KMS-11 (cell line): Measurements from ENCODE around the gene CAMK2N2.

ENCODE experiments used
- H2AFZ ChIP-seq: fragments of 200-600 bp; sonication (generic); 2 replicates; pipeline ENCODE4 v1.6.1; 2016; ENCODE audit warnings: antibody characterized with exemption, mixed run types, low read depth
- H3K27ac ChIP-seq: fragments of 200-600 bp; sonication (generic); 2 replicates; pipeline ENCODE4 v1.6.1; 2016; ENCODE audit warnings: mild to moderate bottlenecking, mixed run types
- H3K27me3 ChIP-seq: fragments of 200-600 bp; sonication (generic); 2 replicates; pipeline ENCODE4 v1.6.1; 2017; ENCODE audit warnings: mild to moderate bottlenecking, low read depth, mixed run types, moderate library complexity; ENCODE audit not compliant: insufficient read depth
- H3K36me3 ChIP-seq: fragments of 200-600 bp; sonication (generic); 2 replicates; pipeline ENCODE4 v1.6.1; 2017; ENCODE audit warnings: mild to moderate bottlenecking, mixed run types; ENCODE audit not compliant: insufficient read depth
- H3K4me1 ChIP-seq: fragments of 200-600 bp; sonication (generic); 2 replicates; pipeline ENCODE4 v1.6.1; 2016; ENCODE audit warnings: mild to moderate bottlenecking, low read depth, mixed run types; ENCODE audit not compliant: poor library complexity, severe bottlenecking
- H3K4me2 ChIP-seq: fragments of 200-600 bp; sonication (generic); 2 replicates; pipeline ENCODE4 v1.7.0; 2016; ENCODE audit warnings: mild to moderate bottlenecking, mixed run types
- H3K4me3 ChIP-seq: fragments of 200-600 bp; sonication (generic); IDR thresholded peaks from 2 replicates; pipeline ENCODE4 v1.6.1; 2017; ENCODE audit warnings: low read depth, low read length, mixed read lengths; ENCODE audit not compliant: insufficient read depth
- H3K79me2 ChIP-seq: fragments of 200-600 bp; sonication (generic); 2 replicates; pipeline ENCODE4 v1.6.1; 2016; ENCODE audit warnings: low read depth, mixed run types; ENCODE audit not compliant: insufficient read depth
- H3K9ac ChIP-seq: fragments of 200-600 bp; sonication (generic); 2 replicates; pipeline ENCODE4 v1.6.1; 2016; ENCODE audit warnings: mild to moderate bottlenecking, mixed run types
- H4K20me1 ChIP-seq: fragments of 200-600 bp; sonication (generic); 2 replicates; pipeline ENCODE4 v1.6.1; 2016; ENCODE audit warnings: mild to moderate bottlenecking, mixed run types; ENCODE audit not compliant: insufficient read depth
- TF ChIP-seq, protein P1 (sequence below): fragments of 200-600 bp; sonication (generic); conservative IDR thresholded peaks from 2 replicates; pipeline ENCODE4 v1.6.1; 2017; ENCODE audit warnings: low read depth, mild to moderate bottlenecking, antibody characterized with exemption, low read length, moderate library complexity, mixed read lengths

CAMK2N2 gene

DNA sequence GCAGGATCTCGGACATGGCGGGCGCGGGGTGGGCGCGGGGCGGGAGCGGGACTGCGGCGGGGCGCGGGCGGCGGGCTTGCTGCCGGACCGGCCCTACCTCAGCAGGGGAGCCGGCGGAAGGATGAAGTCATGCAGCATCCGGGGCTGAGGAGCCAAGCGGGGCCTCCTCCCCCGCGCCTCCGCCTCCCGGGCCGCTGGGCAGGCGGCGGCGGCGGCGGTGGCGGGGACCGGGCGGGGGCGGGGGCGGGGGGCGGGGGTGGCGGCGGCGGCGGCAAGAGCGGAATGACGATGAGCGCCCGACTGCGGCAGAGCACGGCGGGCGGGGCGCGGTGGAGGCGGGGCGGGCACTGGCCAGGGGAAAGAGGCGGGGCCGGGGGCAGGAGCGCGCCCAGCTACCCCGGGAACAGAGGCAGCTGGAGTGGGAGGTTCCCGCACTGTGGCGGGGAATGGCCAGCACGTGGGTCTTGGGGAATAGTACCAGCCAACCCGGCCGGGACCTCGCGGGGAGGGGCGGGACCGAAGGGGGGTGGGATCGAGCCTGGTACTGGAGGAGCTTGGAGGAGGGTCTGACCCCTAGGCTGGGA lies at the start of gene CAMK2N2:
Gene CAMK2N2, minus strand, starts transcription at position 284 of the 584 bp plus-strand sequence. Its CDS starts 268 bp downstream, at position 16.
- peaks cover 6% of the 10 kb centered on the region for H3K27me3 ChIP-seq
- peak within 1 kb of the TSS; percentile 97 for H3K4me2 ChIP-seq

DNA sequence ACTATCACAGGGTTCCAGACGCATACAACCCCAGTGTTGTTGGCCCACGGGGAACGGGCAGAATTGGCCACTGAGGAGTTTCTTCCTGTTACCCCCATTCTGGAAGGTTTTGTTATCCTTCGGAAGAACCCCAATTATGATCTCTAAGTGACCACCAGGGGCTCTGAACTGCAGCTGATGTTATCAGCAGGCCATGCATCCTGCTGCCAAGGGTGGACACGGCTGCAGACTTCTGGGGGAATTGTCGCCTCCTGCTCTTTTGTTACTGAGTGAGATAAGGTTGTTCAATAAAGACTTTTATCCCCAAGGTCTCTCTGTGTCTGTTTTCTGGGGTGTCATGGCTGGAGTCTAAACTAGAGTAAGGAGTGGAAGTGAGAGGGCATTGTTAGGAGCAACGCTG lies 47.4 kb upstream of the CAMK2N2 start:
- Histone ChIP-seq H3K4me2 (no peak overlapping the region), H3K36me3 (peaks cover 14% of the 10 kb centered on the region; the same call in 1 of the 2 replicates), H3K9ac (no peak overlapping the region), H4K20me1 (no peaks in the 10 kb centered on the region), H2AFZ (no peak overlapping the region), H3K27ac (no peak overlapping the region), H3K4me1 (peaks cover under 1% of the 10 kb centered on the region), H3K27me3 (no peaks in the 10 kb centered on the region), H3K79me2 (no peaks in the 10 kb centered on the region), H3K4me3 (no peak overlapping the region)
- TF ChIP-seq, protein P1, sequence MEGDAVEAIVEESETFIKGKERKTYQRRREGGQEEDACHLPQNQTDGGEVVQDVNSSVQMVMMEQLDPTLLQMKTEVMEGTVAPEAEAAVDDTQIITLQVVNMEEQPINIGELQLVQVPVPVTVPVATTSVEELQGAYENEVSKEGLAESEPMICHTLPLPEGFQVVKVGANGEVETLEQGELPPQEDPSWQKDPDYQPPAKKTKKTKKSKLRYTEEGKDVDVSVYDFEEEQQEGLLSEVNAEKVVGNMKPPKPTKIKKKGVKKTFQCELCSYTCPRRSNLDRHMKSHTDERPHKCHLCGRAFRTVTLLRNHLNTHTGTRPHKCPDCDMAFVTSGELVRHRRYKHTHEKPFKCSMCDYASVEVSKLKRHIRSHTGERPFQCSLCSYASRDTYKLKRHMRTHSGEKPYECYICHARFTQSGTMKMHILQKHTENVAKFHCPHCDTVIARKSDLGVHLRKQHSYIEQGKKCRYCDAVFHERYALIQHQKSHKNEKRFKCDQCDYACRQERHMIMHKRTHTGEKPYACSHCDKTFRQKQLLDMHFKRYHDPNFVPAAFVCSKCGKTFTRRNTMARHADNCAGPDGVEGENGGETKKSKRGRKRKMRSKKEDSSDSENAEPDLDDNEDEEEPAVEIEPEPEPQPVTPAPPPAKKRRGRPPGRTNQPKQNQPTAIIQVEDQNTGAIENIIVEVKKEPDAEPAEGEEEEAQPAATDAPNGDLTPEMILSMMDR: no peak

More for the DNA sequence above, at the start of gene CAMK2N2:
- Histone ChIP-seq H3K79me2 (no peaks in the 10 kb centered on the region), H3K36me3 (no peaks in the 10 kb centered on the region), H4K20me1 (no peaks in the 10 kb centered on the region), H3K4me3 (peak within 1 kb of the TSS; percentile 69), H3K9ac (peak within 1 kb of the TSS; percentile 46; the same call in 1 of the 2 replicates), H2AFZ (peak within 1 kb of the TSS; percentile 88), H3K4me1 (peaks cover 8% of the 10 kb centered on the region), H3K27ac (no peak within 1 kb of the TSS)
- TF ChIP-seq, protein P1: no peak

DNA sequence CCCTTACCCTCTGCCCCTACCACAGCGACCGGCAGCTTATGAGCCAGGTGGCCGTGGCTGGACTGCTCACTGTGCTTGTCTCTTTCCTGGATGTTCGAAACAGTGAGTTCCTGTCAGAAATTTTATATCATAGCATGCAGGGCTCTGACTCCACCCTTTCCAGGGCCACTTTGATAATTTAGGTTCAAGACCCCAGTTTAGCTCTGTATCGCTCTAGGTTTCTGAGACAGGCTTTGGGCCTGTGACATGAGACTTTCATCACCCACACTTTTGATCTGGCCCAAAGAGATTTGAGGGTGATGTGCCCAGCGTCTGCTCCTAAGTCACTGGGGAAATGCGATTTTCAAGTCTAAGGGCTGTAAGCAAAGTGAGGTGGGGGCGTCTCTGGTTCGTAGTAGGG lies 46.6 kb upstream of the CAMK2N2 start:
- Histone ChIP-seq H3K27me3 (no peaks in the 10 kb centered on the region), H3K9ac (no peak overlapping the region), H3K27ac (no peak overlapping the region), H4K20me1 (no peaks in the 10 kb centered on the region), H3K4me3 (no peak overlapping the region), H3K79me2 (no peaks in the 10 kb centered on the region), H3K4me2 (no peak overlapping the region), H3K4me1 (no peaks in the 10 kb centered on the region), H3K36me3 (peaks cover 23% of the 10 kb centered on the region; the same call in 1 of the 2 replicates), H2AFZ (no peak overlapping the region)
- TF ChIP-seq, protein P1: no peak

DNA sequence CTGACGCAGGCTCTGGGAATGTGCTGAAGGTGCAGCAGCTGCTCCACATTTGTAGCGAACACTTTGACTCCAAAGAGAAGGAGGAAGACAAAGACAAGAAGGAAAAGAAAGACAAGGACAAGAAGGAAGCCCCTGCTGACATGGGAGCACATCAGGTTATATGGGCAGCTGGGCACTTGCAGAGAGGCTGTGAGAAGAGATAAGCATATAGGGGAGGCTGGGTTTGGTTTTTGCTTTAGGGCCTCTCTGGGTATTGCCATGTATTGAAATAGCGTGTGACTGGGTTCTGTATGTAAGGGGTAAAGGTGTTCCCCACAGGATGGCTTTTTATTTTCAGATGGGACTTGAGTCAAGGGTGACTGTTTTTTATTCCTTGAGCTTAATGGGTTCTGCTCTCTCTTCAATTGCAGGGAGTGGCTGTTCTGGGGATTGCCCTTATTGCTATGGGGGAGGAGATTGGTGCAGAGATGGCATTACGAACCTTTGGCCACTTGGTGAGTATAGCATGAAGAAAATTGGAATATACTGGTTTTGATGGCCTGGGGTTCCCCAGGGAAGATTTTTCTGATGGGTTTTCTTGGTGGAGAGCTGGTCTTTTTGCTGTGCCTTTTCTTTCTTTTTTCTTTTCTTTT lies 45.1 kb upstream of the CAMK2N2 start:
- Histone ChIP-seq H3K4me3 (no peak overlapping the region), H3K36me3 (peaks cover 32% of the 10 kb centered on the region; the same call in 1 of the 2 replicates), H3K27ac (no peak overlapping the region), H3K79me2 (peaks cover 6% of the 10 kb centered on the region; the same call in 1 of the 2 replicates), H3K4me1 (no peaks in the 10 kb centered on the region), H3K27me3 (no peaks in the 10 kb centered on the region), H2AFZ (no peak overlapping the region), H4K20me1 (no peaks in the 10 kb centered on the region), H3K9ac (no peak overlapping the region), H3K4me2 (no peak overlapping the region)
- TF ChIP-seq, protein P1: no peak
